Dedifferentiated amniotic fluid mesenchymal stem cell (primary cell): Measurements from ENCODE around the gene FSTL3.

Source experiments
- DNase-seq: peaks from one replicate; pipeline ENCODE4 v3.0.0-alpha.2; 2016; ENCODE audit errors: extremely low spot score

Gene FSTL3

GRCh38 chr19:645912-646778 is 30.0 kb upstream of the FSTL3 start:
- DNase-seq = no peak

GRCh38 chr19:646779-647565 is 29.2 kb upstream of the FSTL3 start:
- no peak for DNase-seq

- DNase-seq = no peak
Measured at GRCh38 chr19:647566-648284, 28.5 kb upstream of the FSTL3 start.

- DNase-seq = no peak
Measured at GRCh38 chr19:648305-648704, 27.9 kb upstream of the FSTL3 start.

- no peak for DNase-seq
Measured at GRCh38 chr19:648904-649801, 27.0 kb upstream of the FSTL3 start.

GRCh38 chr19:650121-650520 is 26.1 kb upstream of the FSTL3 start:
- DNase-seq = no peak

GRCh38 chr19:651114-651818 is 24.9 kb upstream of the FSTL3 start:
- DNase-seq = no peak

- no peak for DNase-seq
Measured at GRCh38 chr19:651991-652390, 24.2 kb upstream of the FSTL3 start.

GRCh38 chr19:652467-653389 is 23.5 kb upstream of the FSTL3 start:
- DNase-seq = no peak

- DNase-seq = no peak
Measured at GRCh38 chr19:653425-653824, 22.8 kb upstream of the FSTL3 start.

- DNase-seq = no peak
Measured at GRCh38 chr19:655691-656090, 20.5 kb upstream of the FSTL3 start.

GRCh38 chr19:656751-657559 is 19.2 kb upstream of the FSTL3 start:
- DNase-seq = no peak

GRCh38 chr19:657611-658010 is 18.6 kb upstream of the FSTL3 start:
- no peak for DNase-seq

- DNase-seq = no peak
Measured at GRCh38 chr19:658059-658839, 17.9 kb upstream of the FSTL3 start.

GRCh38 chr19:658916-659839 is 17.0 kb upstream of the FSTL3 start:
- DNase-seq = no peak

- no peak for DNase-seq
Measured at GRCh38 chr19:660793-661426, 15.3 kb upstream of the FSTL3 start.
